HG02870 (cell line): Measurements from ENCODE around the gene GNL2.
"Not testable (repeated sequence)": the region's sequence is repeated elsewhere in the genome, so short reads cannot be mapped to it uniquely, and the experiment has no call there.

Experiments
- ATAC-seq: cut with Tn5 transposase; IDR thresholded peaks from one replicate; pipeline ENCODE4 v1.9.1; 2021; ENCODE audit warnings: mild to moderate bottlenecking, moderate library complexity; ENCODE audit not compliant: unreplicated experiment

GNL2 gene

DNA sequence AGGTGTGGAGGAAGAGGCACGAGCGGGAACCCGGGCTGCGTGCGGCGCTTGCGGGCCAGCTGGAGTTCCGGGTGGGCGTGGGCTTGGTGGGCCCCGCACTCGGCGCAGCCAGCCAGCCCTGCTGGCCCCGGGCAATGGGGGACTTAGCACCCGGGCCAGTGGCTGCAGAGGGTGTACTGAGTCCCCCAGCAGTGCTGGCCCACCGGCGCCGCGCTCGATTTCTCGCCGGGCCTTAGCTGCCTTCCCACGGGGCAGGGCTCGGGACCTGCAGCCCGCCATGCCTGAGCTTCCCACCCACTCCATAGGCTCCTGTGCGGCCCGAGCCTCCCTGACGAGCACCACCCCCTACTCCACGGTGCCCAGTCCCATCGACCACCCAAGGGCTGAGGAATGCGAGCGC, 77.5 kb downstream of the GNL2 start:
- not testable (repeated sequence) for ATAC-seq

DNA sequence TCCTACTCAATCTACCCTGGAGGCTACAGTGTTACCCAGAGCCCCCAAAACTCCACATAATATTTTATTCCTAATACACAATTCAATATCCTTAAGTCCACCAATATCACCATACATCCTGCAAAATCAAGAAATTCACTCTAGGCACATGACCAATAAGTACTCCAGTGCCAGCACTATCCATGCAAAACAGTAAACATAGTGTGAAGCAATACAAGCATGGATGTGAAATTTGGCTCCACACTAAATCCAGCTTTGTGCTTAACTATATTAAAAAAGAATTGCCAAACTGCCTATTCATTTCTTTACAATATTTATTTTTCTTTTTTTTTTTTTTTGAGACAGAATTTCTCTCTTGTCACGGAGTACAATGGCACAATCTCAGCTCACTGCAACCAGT, 78.2 kb downstream of the GNL2 start:
- ATAC-seq = no peak
